ENCODE data around the gene NCOA7.

Gene NCOA7

GRCh38 chr6:125853168-125853567 lies 62.4 kb downstream of the NCOA7 start:
- no peak for DNase-seq (ENCODE audit: low read depth, low spot score)
- TF ChIP-seq EZH2 (IDR thresholded peaks at IDR 0.05): no peak
- no peak for TF ChIP-seq POLR2AphosphoS5 (IDR thresholded peaks at IDR 0.05; ENCODE audit: borderline replicate concordance, low read depth, low read length)
- no peak for TF ChIP-seq FOXP2 (optimal IDR thresholded peaks at IDR 0.05; ENCODE audit: control extremely low read depth, extremely low read length, insufficient read depth)
- Histone ChIP-seq H3K9me3 (ENCODE audit: low read depth, low read length) (0 out of 2 replicates have a peak, but pooled peaks cover 3% of the 10 kb centered on the region), H3K9ac (ENCODE audit: insufficient read length) (no peak overlapping the region), H3K27ac (no peak overlapping the region), H3K36me3 (ENCODE audit: insufficient read depth, low read length) (no peaks in the 10 kb centered on the region), H3K4me3 (no peak overlapping the region)

DNA sequence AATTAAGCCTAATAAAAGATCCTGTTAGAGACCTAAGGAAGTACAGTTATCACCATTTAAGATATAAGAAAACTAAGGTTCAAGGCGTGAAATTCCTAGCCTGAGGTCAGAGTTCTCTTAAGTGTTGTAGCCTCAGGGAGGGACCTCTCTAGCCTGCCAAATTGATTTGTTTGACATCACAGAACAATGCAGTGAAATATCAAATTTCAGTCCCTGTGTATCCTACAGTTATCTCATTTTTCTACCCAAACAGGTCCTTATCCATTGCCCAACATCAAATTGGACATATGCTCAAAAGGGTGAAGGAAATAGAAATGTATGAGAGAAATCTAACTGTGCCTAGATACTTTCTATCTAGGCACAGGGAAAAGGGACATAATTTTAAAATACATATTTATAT lies 63.0 kb downstream of the NCOA7 start:
- TF ChIP-seq POLR2AphosphoS5 (IDR thresholded peaks at IDR 0.05; ENCODE audit: borderline replicate concordance, low read depth, low read length): no peak
- no peak for TF ChIP-seq EZH2 (IDR thresholded peaks at IDR 0.05)
- TF ChIP-seq FOXP2 (optimal IDR thresholded peaks at IDR 0.05; ENCODE audit: control extremely low read depth, extremely low read length, insufficient read depth): no peak
- H3K4me3 ChIP-seq: no peak overlapping the region
- H3K9me3 ChIP-seq (ENCODE audit: low read depth, low read length): 0 out of 2 replicates have a peak, but pooled peaks cover 3% of the 10 kb centered on the region
- no peak overlapping the region for H3K9ac ChIP-seq (ENCODE audit: insufficient read length)
- no peaks in the 10 kb centered on the region for H3K36me3 ChIP-seq (ENCODE audit: insufficient read depth, low read length)
- no peak for DNase-seq (ENCODE audit: low read depth, low spot score)
- no peak overlapping the region for H3K27ac ChIP-seq

DNA sequence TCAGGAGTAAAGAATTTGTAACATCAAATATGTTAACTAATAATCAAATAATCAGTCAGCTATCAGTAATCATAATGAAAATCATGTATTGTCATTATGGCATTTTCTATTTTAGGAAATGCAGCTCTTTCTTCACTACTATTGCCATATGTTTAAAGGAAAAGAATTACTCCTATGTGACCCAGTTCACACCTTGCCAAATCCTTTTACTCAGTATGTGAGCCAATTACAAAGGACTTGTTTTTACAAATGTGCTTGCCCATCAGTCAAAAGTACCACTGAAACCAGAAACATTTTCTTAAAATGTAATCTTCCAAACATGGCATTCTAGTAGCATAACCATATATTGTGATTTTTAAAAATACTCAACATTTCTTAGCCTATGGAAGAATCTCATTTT lies 63.6 kb downstream of the NCOA7 start:
- Histone ChIP-seq H3K36me3 (ENCODE audit: insufficient read depth, low read length) (no peaks in the 10 kb centered on the region), H3K9ac (ENCODE audit: insufficient read length) (no peak overlapping the region), H3K27ac (no peak overlapping the region), H3K9me3 (ENCODE audit: low read depth, low read length) (0 out of 2 replicates have a peak, but pooled peaks cover 3% of the 10 kb centered on the region), H3K4me3 (no peak overlapping the region)
- TF ChIP-seq POLR2AphosphoS5 (IDR thresholded peaks at IDR 0.05; ENCODE audit: borderline replicate concordance, low read depth, low read length): no peak
- no peak for TF ChIP-seq EZH2 (IDR thresholded peaks at IDR 0.05)
- no peak for TF ChIP-seq FOXP2 (optimal IDR thresholded peaks at IDR 0.05; ENCODE audit: control extremely low read depth, extremely low read length, insufficient read depth)
- no peak for DNase-seq (ENCODE audit: low read depth, low spot score)

GRCh38 chr6:125855783-125856182 lies 65.0 kb downstream of the NCOA7 start:
- TF ChIP-seq FOXP2 (optimal IDR thresholded peaks at IDR 0.05; ENCODE audit: control extremely low read depth, extremely low read length, insufficient read depth) (no peak), POLR2AphosphoS5 (IDR thresholded peaks at IDR 0.05; ENCODE audit: borderline replicate concordance, low read depth, low read length) (no peak), EZH2 (IDR thresholded peaks at IDR 0.05) (no peak)
- H3K36me3 ChIP-seq (ENCODE audit: insufficient read depth, low read length): no peaks in the 10 kb centered on the region

GRCh38 chr6:125857846-125858245 lies 67.1 kb downstream of the NCOA7 start:
- no peaks in the 10 kb centered on the region for H3K36me3 ChIP-seq (ENCODE audit: insufficient read depth, low read length)

More at GRCh38 chr6:125855783-125856182, 65.0 kb downstream of the NCOA7 start:
- no peak overlapping the region for H3K9ac ChIP-seq (ENCODE audit: insufficient read length)
- 0 out of 2 replicates have a peak, but pooled peaks cover 3% of the 10 kb centered on the region for H3K9me3 ChIP-seq (ENCODE audit: low read depth, low read length)
- no peak overlapping the region for H3K4me3 ChIP-seq
- H3K27ac ChIP-seq: no peak overlapping the region
- no peak for DNase-seq (ENCODE audit: low read depth, low spot score)

DNA sequence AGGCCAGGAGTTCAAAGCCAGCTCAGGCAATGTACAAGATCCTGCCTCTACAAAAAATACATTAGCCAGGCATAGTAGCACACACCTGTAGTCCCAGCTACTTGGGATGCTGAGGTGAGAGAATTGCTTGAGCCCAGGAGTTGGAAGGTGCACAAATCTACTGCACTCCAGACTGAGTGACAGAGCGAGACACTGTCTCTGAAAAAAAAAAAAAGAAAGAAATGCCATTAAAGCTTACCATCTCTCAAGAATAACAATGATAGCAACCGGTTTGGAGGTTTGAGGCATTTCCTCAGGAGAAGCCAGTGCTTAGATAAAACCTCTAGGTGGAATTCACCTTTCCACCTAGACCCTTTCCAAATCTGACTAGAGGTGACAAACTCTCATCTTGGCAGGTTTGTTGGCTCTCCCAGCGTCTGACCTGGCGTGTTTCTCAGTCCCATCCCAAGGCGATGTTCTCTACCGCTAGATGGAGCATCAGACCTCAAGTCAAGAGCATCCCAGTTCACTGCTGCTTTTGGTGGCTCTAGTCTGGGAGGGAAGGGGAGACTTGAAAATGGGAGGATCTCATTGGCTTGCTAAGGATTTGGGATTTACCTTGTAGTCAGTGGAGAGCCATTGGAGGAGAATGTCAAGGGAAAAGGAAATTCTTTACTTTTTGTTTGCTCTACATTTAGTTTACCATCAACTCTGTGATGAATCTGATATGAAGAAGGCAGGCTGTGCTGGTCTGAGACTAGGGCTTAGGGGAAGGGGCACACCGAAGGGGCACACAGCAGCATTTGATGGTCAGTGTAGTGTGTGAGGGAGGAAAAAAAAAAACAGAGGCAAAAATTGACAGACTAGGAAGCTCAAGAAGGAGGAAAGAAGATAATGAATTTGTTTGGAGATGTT lies 67.9 kb downstream of the NCOA7 start:
- DNase-seq (ENCODE audit: low read depth, low spot score): peak; percentile 30
- TF ChIP-seq EZH2 (IDR thresholded peaks at IDR 0.05) (no peak), FOXP2 (optimal IDR thresholded peaks at IDR 0.05; ENCODE audit: control extremely low read depth, extremely low read length, insufficient read depth) (no peak), POLR2AphosphoS5 (IDR thresholded peaks at IDR 0.05; ENCODE audit: borderline replicate concordance, low read depth, low read length) (no peak)

More at GRCh38 chr6:125857846-125858245, 67.1 kb downstream of the NCOA7 start:
- Histone ChIP-seq H3K4me3 (no peak overlapping the region), H3K9me3 (ENCODE audit: low read depth, low read length) (0 out of 2 replicates have a peak, but pooled peaks cover 3% of the 10 kb centered on the region), H3K9ac (ENCODE audit: insufficient read length) (no peak overlapping the region), H3K27ac (no peak overlapping the region)
- no peak for DNase-seq (ENCODE audit: low read depth, low spot score)
- no peak for TF ChIP-seq POLR2AphosphoS5 (IDR thresholded peaks at IDR 0.05; ENCODE audit: borderline replicate concordance, low read depth, low read length)
- no peak for TF ChIP-seq FOXP2 (optimal IDR thresholded peaks at IDR 0.05; ENCODE audit: control extremely low read depth, extremely low read length, insufficient read depth)
- no peak for TF ChIP-seq EZH2 (IDR thresholded peaks at IDR 0.05)

DNA sequence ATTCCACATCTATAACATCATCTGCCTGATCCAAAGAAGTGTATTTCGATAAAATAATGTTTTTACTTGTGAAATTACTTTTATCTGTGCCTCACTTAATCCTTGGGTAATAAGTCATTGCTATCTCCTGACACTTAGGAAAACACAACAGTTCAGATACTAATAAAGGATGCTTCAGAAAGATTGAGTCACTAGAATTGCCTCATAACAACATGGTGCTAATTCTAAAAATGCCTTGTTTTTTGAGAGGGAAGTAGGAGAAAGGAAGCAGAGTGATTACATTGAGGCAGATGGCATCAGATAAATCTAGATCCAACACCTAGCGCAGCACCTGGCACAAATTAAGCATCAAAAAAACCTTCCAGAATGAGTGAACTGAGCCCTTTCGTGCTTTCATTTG lies 69.0 kb downstream of the NCOA7 start:
- no peak overlapping the region for H3K9ac ChIP-seq (ENCODE audit: insufficient read length)
- H3K9me3 ChIP-seq (ENCODE audit: low read depth, low read length): no peaks in the 10 kb centered on the region
- no peak overlapping the region for H3K27ac ChIP-seq
- no peaks in the 10 kb centered on the region for H3K36me3 ChIP-seq (ENCODE audit: insufficient read depth, low read length)
- no peak for DNase-seq (ENCODE audit: low read depth, low spot score)
- H3K4me3 ChIP-seq: no peak overlapping the region
- no peak for TF ChIP-seq FOXP2 (optimal IDR thresholded peaks at IDR 0.05; ENCODE audit: control extremely low read depth, extremely low read length, insufficient read depth)
- no peak for TF ChIP-seq EZH2 (IDR thresholded peaks at IDR 0.05)
- TF ChIP-seq POLR2AphosphoS5 (IDR thresholded peaks at IDR 0.05; ENCODE audit: borderline replicate concordance, low read depth, low read length): no peak

More for the DNA sequence above, 67.9 kb downstream of the NCOA7 start:
- Histone ChIP-seq H3K4me3 (no peak overlapping the region), H3K9me3 (ENCODE audit: low read depth, low read length) (no peaks in the 10 kb centered on the region), H3K36me3 (ENCODE audit: insufficient read depth, low read length) (no peaks in the 10 kb centered on the region), H3K27ac (no peak overlapping the region), H3K9ac (ENCODE audit: insufficient read length) (no peak overlapping the region)

GRCh38 chr6:125863023-125863422 lies 72.3 kb downstream of the NCOA7 start:
- no peak overlapping the region for H3K4me3 ChIP-seq
- H3K36me3 ChIP-seq (ENCODE audit: insufficient read depth, low read length): no peaks in the 10 kb centered on the region
- H3K27ac ChIP-seq: no peak overlapping the region
- H3K9me3 ChIP-seq (ENCODE audit: low read depth, low read length): no peaks in the 10 kb centered on the region
- no peak for DNase-seq (ENCODE audit: low read depth, low spot score)
- no peak overlapping the region for H3K9ac ChIP-seq (ENCODE audit: insufficient read length)
- TF ChIP-seq FOXP2 (optimal IDR thresholded peaks at IDR 0.05; ENCODE audit: control extremely low read depth, extremely low read length, insufficient read depth): no peak
- TF ChIP-seq EZH2 (IDR thresholded peaks at IDR 0.05): no peak
- TF ChIP-seq POLR2AphosphoS5 (IDR thresholded peaks at IDR 0.05; ENCODE audit: borderline replicate concordance, low read depth, low read length): no peak

Measured in SK-N-MC (cell line).